ENCODE results near the gene PRR5.

Gene PRR5

DNA sequence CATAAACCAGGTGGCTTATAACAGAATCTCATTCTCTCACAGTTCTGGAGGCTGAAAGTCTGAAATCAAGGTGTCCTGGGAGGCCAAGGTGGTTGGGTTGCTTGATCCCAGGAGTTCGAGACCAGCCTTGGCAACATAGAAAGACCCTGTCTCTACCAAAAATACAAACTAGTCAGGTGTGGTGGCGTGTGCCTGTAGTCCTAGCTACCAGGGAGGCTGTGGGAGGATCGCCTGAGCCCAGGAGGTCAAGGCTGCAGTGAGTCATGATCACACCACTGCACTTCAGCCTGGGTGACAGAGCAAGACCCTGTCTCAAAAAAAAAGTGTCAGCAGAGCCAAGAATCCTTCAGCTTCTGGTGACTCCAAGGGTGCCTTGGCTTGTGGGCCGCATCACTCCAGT, 8.9 kb upstream of the PRR5 start:
- no peak for FAIRE-seq

DNA sequence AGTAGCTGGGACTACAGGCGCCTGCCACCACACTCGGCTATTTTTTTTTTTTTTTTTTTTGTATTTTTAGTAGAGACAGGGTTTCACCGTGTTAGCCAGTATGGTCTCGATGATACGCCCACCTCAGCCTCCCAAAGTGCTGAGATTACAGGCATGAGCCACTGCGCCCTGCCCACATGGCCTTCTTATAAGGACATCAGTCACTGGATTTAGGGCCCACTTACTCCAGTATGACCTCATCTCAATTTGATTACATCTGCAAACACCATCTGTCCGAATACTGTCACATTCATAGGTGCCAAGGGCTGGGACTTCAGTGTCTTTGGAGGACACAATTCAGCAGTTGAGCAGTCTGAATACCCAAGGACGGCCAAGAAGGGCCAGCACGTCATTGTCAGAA, 8.2 kb upstream of the PRR5 start:
- no peak for FAIRE-seq

DNA sequence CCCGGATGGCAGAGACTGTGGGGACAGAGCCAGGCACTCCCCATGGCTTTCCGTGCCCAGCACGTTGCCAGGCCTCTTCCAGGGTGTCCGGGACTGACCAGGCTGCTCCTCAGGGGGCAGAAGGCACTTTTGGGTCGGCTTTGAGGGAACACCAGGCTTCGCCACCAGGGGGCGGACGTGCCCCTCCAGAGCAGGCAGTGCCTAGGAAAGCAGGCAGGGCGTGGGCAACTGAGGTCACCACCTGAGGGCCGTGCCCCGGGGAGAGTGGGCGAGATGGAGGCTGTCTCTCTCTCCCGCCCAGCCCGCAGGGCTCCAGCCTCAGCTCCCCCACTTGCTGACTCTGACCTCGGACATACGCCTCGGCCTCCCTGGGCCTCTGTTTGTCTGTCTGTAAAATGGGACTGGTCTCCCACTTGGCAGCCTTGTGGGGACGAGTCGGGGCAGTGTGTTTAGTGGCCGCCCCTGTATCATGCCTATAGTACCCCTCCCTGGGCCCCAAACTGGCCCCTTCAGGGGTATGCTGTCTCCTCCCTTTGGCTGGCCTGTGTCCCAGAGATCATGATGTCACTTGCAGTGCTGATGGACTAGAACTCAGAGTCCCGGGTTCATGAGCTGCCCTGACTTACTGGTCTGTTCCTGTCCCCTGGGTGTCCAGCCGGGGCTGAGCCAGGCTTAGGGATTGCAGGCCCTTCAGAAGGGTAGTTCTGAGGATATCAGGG, 4.4 kb upstream of the PRR5 start:
- FAIRE-seq, result no peak

DNA sequence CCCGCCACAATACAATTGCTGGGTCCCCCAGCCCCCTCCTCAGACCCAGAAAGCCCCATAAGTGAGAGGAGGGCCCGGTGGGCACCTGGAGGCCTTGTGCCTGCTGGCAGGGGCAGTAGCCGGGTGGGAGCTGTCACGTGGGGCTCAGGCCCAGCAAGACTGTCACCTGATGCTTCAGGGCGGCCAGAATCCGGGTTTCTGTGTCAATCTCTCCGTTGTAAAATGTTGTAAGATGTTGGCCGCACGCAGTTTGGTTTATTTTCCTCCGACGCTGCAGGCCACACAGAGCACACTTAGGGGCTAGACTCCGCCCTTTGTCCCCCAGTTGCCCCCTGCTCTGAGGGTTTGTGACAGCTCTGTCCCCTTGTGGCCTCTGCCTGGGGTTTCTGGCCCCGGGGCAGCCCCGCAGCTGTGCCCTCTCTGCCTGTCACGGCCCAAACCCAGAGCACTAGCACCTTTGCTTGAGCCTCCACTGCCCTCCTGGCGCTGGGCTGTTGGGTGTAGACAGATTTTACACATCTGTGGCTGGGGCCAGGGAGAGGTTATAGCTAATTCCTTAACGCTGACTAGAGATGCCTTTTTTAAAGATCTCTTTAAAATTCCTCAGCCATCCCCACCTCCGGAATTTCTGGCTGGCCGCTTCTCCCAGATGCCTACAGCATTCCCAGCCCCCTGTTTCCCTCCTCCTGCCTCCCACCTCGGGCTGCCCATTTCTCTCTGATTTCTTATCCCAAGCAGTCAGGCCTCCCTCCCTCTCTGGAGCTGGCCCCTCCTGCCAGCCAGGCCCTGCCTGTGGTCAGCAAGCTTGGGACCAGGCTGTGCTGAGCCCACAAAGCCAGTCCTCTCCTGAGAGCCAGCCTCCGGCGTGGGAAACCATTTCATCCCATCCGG, 3.2 kb upstream of the PRR5 start:
- FAIRE-seq, result peak; percentile 82

DNA sequence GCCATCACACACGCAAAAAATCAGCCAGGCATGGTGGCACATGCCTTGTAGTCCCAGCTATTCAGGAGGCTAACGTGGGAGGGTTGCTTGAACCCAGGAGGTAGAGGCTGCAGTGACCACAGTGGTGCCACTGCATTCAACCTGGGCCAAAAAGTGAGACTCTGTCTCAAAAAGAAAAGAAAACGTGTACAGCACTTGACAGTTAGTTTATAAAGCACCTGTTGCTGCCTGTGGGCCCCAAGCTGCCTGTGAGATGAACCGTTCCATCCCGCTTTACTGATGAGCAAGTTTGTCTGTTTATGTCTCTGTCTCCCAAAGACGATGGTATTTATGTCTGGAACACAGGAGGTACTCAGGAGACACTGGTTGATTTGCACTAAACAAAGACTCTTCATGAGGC, 1.5 kb upstream of the PRR5 start:
- FAIRE-seq, result no peak

DNA sequence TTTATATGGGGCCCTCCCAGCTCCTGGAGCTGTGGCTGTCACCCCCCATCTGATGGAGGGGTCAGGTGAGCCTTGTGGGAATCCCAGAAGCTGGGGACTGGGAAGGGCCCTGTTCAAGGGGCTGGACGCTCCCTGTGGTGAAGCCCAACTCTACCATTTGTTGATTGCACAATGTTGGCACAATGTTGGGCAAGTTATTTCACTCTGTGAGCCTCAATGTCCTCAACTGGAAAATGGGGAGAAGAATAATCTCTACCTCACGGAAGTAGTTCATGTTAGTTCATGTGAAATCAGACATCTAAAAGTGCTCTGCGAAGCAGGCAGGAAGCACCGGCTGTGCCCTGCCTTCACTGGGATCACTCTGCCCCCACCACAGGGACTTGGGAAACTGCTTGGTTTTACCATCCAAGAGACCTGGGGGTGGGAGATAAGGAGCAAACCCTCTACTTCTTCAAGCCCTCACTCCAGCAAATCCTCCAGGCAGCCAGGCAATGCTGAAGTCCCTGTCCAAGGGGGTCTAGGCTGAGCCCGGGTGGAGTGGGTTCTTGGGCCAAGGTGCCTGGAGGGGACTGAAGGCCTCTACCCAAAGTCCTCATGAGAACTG, 715 bp upstream of the PRR5 start:
- no peak for FAIRE-seq

DNA sequence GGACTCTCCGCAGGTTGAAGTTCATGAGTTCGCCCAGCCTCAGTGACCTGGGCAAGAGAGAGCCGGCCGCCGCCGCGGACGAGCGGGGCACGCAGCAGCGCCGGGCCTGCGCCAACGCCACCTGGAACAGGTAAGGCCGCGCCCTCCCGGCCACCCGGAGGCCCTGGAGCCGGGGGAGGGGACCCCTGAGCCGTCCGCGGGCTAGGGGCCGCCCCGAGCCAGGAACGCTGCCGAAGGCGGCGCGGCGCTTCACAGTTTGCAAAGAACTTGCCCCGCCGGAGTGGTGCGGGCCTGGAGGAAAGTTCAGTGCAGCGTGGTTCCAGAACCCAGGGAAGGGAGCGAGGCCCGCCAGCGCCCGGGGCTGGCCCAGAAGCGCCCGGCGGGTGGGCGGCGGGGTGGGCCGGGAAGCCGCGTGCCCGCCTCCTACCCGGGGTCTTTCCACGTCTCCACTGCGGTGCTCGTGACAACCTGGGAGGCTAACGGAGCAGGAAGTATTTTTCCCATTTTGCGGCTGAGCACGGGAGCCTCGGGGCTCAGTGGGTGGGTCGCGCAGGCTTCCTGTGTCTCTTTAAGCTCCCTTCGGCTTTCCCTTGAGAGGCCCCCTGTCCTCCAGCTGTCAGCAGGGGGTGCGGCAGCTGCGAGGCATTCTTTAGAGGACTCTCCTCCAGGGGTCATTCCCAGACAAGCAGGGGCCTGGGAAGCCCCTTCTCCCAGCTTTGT, 635 bp downstream of the PRR5 start:
- no peak for FAIRE-seq

DNA sequence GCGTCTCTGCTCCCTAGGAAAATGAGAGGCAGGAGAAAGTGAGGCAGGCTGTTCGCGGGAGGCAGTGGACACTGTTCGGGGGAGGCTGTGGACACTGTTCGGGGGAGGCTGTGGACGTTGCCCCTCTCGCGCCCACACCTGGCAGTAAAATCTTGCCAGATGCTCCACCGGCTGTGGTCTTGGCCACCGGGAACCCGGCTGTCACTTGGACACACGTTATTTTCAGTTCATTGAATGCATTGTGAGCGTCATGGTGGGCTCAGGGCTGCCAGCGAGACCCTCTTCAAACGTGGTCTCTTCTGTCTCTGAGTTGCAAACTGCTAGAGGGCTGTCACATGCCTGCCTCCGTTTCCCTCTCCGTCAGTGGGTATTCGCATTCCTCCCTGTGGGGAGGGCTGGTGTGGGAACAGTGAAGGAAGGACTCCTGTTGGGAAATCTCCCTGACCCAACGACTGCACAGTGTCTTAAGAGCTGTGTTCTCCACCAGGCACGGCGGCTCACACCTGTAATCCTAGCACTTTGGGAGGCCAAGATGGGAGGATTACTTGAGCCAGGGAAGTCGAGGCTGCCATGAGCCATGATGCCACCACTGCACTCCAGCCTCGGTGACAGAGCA, 1.4 kb downstream of the PRR5 start:
- no peak for FAIRE-seq

DNA sequence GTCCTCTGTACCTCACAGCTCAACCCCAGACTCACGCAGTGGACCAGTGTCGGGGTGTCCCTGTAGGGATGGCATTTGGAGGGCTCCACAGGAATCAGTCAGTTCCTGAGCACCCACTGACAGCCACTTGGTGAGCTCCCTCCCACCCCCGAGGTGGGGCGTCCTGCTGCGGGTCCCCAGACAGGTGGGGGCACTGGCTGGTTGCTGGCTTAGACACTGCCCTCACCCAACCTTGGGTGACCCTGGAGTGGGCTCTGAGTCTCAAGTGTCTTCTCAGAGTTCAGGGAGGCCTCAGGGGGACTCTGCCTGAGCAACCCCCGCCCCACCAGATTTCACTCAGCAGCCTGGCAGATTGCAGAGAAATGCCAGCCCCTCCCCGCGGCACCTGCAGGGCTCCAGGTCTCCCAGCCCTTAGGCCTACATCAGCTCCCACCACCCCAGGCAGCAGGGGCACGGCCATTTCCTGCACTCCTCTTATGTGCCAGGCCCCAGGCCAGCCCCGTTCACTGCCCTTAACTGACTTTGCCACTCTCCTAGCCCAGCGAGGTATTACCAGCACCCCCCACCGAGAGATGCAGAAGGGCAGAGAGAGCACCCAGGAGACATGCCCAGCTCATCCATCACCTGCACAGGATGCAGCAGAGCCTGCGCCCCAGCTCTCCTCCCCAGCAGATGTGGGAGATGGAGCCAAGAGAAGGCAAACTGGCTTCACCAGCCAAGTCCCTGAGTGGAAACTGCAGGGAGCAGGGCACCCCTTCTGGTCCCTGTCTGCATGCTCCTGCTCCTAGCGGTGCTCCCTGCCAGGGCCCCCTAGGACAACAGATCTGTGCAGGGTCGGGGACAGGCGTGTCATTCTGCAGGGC, 2.4 kb downstream of the PRR5 start:
- FAIRE-seq, result no peak

DNA sequence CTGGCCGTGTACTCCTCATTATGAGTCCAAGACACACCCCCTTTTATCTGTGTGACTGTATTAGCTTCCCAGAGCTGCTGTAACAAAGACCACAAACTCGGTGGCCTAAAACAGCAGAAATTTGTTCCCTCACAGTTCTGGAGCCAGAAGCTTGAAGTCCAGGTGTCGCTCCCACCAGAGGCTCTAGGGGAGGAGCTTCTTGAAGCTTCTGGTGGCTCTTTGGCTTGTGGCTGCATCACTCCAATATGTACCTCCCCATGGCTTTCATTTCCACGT, 3.0 kb downstream of the PRR5 start:
- no peak for FAIRE-seq

DNA sequence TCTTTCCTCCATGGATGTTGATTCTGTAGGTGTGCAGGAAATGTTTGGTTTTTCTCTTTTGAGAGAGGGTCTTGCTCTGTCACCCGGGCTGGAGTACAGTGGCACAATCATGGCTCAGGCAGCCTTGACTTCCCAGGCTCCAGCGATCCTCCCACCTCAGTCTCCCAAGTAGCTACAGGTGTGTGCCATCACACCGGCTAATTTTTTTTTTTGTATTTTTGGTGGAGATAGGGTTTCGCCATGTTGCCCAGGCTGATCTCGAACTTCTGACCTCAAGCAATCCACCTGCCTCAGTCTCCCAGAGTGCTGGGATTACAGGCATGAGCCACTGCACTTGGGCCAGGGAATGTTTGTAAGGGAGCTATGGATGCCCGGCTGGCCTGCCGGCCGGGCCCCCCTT, 4.5 kb downstream of the PRR5 start:
- FAIRE-seq, result no peak

DNA sequence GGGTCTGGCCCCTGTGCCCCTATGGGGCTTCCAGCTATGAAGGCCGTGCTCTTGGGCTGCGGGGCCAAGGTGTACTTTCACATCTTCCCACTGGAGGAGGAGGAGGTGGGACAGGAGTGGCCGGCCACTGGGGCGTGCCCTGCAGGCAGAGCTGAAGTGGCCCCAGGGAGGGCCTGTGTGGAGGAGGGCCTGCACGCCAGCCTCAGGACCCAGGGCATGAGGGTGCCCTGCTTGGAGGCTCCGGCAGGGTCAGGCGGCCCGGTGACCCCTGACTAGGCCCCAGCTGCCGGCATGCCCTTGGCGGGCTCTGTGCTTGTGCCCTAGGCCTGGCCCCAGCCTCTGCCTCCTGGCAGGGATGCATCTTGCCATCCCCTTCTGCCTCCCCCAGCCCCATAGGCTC, 5.2 kb downstream of the PRR5 start:
- no peak for FAIRE-seq

DNA sequence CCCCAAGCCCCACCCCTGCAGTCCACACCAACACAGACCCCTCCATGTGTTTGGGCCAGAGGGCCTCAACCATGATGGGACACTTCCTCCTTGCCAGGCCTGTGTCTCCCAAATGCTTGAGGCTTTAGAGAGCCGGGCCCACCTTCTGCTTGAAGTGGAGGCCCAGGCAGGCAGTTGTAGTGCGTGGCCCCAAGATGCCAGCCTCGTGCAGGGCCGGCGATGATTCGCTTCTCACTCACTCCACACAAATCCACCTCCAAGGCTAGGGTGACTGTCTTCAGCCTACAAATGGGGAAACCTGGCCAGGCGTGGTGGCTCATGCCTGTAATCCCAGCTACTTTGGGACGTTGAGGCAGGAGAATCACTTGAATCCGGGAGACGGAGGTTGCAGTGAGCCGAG, 5.7 kb downstream of the PRR5 start:
- FAIRE-seq, result no peak

DNA sequence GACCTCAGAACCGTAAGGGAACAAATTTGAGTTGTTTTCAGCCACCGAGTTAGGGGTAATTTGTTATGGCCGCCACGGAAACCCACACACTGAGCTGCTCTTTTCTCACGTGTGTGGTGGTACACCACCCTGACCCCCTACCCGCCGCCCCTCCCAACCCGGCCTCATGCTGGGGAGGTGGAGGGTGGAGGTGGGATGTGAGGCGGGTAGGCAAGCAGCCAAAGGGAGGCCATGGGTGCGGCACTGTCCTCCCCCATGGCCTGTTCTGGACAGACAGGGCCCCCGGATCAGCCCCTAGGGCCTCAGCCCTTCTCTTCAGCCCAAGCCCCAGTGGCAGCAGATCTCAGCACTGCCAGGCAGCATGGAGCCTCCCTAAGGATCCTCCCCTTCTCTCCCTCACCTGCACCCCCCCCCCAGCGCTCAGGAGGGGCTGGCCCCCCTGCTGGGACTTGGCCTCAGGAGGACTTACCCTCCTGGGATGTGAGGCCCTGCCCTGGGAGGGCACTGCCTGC, 7.9 kb downstream of the PRR5 start:
- FAIRE-seq, result no peak

DNA sequence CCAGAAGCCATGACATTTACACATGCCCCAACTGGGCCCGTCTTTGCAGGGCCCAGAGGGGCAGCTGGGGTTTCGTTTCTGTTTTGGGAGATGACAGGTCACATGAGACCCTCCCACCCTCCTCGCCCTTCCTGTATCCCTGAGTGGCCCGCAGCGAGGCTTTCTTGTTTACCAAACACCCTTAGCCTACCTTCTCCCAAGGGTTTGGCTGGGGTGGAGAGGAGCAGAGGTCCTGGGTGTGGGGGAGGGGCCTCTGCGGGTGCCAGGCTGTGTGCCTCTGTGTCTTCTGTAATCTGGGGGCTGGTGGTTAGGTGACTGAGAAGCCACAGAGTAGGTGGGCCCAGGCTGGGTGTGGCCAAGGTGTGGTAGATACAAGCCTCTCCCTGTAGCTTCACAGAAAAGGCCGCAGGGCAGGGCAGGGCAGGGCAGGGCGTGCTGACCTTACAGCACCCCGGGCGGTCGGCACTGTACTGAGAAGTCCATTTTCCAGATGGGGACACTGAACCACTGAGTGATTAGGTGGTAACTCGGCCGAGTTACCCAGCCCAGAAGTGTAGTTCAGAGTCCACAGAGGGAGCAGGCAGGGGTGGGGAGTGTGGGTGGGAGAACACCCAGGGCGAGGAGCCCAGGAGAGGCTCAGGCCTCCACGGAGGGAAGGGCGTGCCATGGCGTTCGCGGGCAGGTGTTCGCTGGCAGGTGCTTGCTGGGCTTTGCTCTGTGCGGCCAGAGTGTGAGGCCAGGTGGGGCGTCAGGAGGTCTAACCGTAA, 8.7 kb downstream of the PRR5 start:
- FAIRE-seq, result no peak

DNA sequence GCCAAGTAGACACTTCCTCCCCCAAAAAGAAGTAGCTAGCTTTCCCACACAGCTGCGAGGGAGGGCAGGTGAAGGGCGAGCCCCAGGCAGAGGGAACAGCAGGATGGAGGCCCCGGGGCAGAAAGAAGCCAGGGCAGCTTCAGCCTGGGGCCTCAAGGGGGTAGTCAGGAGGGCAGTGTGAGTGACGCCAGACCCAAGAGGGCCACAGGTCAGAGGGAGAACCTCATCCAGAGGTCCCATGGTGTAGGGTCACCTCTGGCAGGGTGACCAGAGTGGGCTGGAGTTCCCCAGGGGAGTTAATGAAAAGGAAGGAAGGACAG, 9.2 kb downstream of the PRR5 start:
- no peak for FAIRE-seq

DNA sequence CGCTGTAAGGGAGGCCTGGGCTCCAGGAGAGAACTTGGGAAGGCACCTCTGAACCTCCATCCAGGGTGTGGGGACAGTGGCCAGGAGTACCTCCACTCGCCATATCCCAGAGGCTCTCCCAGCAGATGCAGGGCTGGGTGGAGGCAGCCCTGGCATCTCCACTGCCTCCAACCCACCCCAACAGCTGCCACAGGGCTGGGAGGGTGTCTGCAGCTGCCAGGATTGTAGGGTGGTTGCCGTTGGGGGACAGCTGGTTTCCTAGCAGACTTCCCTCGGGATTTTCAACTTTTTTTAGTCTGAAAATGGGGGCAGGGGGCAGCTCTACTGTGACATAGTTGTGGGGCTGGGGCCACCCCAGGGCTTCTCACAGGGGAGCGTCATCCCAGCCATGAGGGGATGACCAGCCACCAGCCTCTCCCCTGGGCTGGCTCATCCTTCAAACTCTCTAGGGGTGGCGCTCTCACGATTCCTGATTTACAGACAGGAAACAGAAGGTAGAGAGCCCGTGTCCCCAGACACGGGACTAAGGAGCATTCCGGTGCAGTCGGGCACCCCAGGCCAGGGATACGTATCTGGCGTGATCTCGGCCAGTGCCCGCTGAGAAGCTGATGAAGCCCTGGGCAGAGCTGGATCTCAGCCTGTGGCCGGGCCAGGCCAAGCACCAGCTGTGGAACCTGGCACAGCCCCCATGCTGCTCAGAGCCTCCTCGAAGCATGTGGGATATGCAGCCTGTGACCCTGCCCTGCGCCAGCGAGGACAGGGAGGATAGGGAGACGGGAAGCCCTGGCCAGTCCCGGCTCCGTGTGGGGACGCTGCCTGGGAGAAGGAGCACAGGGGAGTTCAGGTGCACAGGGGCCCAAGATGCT, 9.9 kb downstream of the PRR5 start:
- FAIRE-seq, result no peak

DNA sequence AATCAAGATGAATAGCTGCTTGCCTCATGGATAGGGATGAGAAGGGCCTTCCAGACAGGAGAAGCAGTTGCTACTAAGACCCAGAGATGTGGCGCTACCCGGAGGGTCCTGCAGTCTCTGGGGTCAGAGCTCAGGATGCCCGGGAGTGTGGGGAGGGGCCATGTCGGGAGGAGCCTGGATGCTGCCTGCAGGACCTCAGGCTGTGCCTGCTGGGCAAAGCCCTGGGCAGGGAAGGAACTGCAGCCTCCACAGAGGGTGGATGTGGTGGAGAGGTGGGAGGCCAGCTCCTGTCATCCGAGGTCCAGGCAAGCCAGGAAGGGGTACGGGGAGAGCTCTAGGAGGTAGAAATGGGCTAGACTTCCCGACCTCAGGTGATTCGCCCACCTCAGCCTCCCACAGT, 11.0 kb downstream of the PRR5 start:
- FAIRE-seq, result no peak

DNA sequence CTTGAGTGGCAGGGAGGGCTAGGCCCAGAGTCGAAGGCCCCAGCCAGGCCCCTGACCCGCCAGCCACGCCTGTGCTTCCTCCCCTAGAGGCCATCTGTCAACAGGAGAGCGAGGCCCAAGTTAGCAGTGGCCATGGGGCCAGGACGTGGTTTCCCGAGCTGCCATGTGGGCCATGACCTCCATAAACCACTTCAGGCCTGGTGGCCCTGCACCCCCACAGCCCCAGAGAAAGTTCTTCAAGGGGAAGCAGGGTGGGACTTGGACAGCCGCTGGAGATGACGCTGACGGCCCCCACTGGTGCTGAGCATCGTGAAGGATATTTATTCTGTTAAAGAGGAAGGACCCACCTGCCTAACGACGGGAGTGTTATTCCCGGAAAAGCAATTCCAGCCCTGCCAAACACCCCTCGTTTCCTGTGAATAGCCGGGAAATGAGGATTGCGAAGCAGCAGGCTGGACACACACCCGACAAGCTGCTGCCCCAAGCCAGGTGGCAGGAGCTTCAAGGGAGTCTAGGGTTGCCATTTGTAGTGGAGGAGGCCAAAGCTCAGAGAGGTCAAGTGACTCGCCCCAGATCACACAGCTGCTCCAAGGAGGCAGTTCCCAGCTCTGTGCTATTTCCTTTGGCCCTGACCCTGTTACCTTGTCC, 12.8 kb downstream of the PRR5 start:
- no peak for FAIRE-seq

DNA sequence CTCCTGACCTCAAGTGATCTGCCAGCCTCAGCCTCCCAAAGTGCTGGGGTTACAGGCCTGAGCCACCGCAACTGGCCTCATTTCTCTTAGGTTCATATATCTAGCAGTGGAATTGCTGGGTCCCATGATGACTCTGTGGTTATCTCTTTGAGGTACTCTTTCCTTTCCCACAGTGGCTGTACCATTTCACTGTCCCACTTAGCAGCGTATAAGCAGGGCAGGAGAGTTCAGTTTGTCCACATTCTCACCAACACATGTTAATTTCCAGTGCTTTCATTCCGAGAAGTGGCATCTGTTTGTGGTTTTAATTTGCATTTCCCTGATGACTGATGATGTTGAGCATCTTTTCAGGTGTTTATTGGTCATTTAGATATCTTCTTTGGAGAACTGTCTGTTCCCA, 16.4 kb downstream of the PRR5 start:
- no peak for FAIRE-seq

Data from endometrium (tissue), 2 donors.